Activated T-helper 17 cell treated with anti-CD3 and anti-CD28 coated beads, Interleukin-2, amount 50 U/mL, for 72 hours (primary cell): Measurements from ENCODE around the gene FNBP1. TPM values are rescaled to one million over a fixed set of nuclear protein-coding genes. Genes with fewer than 3 reads are reported as not detected.
"Not testable (repeated sequence)": the region's sequence is repeated elsewhere in the genome, so short reads cannot be mapped to it uniquely, and the experiment has no call there.

Experiments used
- ATAC-seq: fragments of 150-1000 bp; cut with Tn5 transposase; replicated peaks from 2 replicates; pipeline ENCODE4 v1.10.0; 2021; ENCODE audit warnings: mild to moderate bottlenecking, moderate library complexity
- H3K27ac Mint-ChIP-seq: one replicate; pipeline ENCODE4 v1.8.0; 2022; ENCODE audit warnings: mixed read lengths
- H3K27me3 Mint-ChIP-seq: one replicate; pipeline ENCODE4 v1.8.0; 2022; ENCODE audit warnings: mixed read lengths
- H3K36me3 Mint-ChIP-seq: one replicate; pipeline ENCODE4 v1.8.0; 2022; ENCODE audit warnings: low read depth, mild to moderate bottlenecking, mixed read lengths
- H3K4me1 Mint-ChIP-seq: one replicate; pipeline ENCODE4 v1.8.0; 2022; ENCODE audit warnings: mixed read lengths
- H3K4me3 Mint-ChIP-seq: one replicate; pipeline ENCODE4 v1.8.0; 2022; ENCODE audit warnings: mild to moderate bottlenecking, mixed read lengths
- H3K9me3 Mint-ChIP-seq: one replicate; pipeline ENCODE4 v1.8.0; 2022; ENCODE audit warnings: mixed read lengths
- total RNA-seq, 2 donors: library from RNA; stranded (reverse); gene quantifications; one replicate each; pipeline ENCODE4 v1.2.3, GENCODE V29; 2022

Gene FNBP1
- total RNA-seq, 2 donors from 2014 or later: 173 to 492 TPM

GRCh38 chr9:130036099-130036498 lies 6.9 kb downstream of the FNBP1 start:
- Mint-ChIP-seq H3K9me3 (no peaks in the 10 kb centered on the region), H3K36me3 (peaks cover 99% of the 10 kb centered on the region), H3K4me3 (peak overlapping the region; percentile 91), H3K27me3 (no peaks in the 10 kb centered on the region), H3K27ac (peak overlapping the region; percentile 99), H3K4me1 (peaks cover 43% of the 10 kb centered on the region)
- peak; percentile 40 for ATAC-seq

DNA sequence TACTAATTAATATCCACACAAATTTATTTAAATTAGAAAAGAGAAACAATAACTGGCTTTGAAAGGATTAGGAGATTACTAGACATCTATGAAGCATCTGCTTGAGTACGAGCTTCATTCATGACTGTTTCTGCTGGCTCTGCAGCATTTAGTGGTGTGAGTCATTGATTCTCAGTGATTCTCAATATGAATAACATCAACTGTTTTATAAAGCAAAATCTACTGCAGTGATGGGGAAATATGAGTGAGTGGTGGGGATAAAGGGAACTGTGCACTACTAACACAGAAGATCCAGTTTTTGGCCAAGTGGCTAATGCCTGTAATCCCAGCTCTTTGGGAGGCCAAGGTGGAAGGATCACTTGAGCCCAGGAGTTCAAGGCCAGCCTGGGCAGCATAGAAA lies 8.4 kb downstream of the FNBP1 start:
- Mint-ChIP-seq H3K36me3 (peaks cover 96% of the 10 kb centered on the region), H3K4me1 (peaks cover 54% of the 10 kb centered on the region), H3K27me3 (no peaks in the 10 kb centered on the region), H3K9me3 (peaks cover under 1% of the 10 kb centered on the region), H3K27ac (peak overlapping the region; percentile 99), H3K4me3 (peak overlapping the region; percentile 91)
- ATAC-seq: peak; percentile 53

DNA sequence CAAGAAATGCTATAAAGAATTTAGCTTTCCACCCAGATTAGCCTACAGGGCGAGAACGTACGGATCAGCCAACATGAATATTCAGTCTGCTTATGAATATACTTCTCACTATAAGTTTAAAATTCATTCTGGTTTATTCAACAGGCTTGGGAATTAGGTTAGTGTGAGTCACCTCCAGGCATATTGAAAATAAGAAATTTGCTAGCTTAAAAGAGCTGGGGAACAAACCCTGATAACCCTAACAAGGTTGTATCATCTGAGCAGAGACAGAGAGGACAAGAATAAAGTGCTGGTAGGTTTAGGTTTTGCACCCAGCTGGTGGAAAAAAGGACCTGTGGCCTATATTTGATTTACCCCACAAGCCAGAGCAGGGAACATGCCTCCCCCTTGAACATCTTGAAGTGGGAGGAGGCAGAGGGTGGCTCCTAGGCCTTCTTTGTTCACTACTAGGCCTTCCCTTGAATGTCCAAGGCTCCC lies 12.3 kb downstream of the FNBP1 start:
- peak overlapping the region; percentile 96 for H3K27ac Mint-ChIP-seq
- peaks cover 5% of the 10 kb centered on the region for H3K9me3 Mint-ChIP-seq
- peaks cover 69% of the 10 kb centered on the region for H3K4me1 Mint-ChIP-seq
- peaks cover 96% of the 10 kb centered on the region for H3K36me3 Mint-ChIP-seq
- peak overlapping the region; percentile 91 for H3K4me3 Mint-ChIP-seq
- peak; percentile 37 for ATAC-seq
- no peaks in the 10 kb centered on the region for H3K27me3 Mint-ChIP-seq

DNA sequence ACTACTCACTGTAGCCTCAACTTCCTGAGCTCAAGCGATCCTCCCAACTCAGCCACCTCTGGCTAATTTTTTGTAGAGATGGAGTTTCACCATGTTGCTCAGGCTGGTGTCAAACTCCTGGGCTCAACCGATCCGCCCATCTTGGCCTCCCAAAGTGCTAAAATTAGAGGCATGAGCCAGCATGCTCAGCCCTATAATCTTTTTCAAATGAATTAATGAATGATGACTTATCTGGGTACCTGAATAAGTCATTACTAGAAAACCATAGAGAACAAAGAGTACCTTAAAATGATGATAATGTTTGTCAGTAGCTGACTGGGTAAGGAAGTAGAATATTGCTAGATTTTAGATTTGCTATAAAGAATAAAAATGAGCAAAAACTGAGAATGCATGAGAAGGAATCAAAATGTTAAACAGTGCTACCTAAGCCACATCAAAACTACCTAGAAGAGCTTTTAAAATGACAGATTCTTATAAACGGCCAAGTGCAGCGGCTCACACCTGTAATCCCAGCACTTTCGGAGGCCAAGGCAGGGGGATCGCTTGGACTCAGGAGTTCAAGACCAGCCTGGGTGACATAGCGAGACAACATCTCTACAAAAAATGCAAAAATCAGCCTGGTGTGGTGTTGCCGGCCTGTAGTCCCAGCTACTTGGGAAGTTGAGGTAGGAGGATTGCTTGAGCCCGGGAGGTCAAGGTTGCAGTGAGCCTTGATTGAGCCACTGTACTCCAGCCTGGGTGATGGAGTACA lies 13.6 kb downstream of the FNBP1 start:
- Mint-ChIP-seq H3K36me3 (peaks cover 96% of the 10 kb centered on the region), H3K27me3 (no peaks in the 10 kb centered on the region), H3K4me3 (peak overlapping the region; percentile 91), H3K27ac (peak overlapping the region; percentile 96), H3K4me1 (peaks cover 66% of the 10 kb centered on the region), H3K9me3 (peaks cover 5% of the 10 kb centered on the region)
- ATAC-seq: peak; percentile 62

- Mint-ChIP-seq H3K27ac (peak overlapping the region; percentile 96), H3K4me3 (peak overlapping the region; percentile 91), H3K27me3 (no peaks in the 10 kb centered on the region), H3K9me3 (peaks cover 5% of the 10 kb centered on the region), H3K36me3 (peaks cover 97% of the 10 kb centered on the region), H3K4me1 (peaks cover 72% of the 10 kb centered on the region)
- ATAC-seq: no peak
These were observed 14.3 kb downstream of the FNBP1 start for GRCh38 chr9:130028493-130029222.

DNA sequence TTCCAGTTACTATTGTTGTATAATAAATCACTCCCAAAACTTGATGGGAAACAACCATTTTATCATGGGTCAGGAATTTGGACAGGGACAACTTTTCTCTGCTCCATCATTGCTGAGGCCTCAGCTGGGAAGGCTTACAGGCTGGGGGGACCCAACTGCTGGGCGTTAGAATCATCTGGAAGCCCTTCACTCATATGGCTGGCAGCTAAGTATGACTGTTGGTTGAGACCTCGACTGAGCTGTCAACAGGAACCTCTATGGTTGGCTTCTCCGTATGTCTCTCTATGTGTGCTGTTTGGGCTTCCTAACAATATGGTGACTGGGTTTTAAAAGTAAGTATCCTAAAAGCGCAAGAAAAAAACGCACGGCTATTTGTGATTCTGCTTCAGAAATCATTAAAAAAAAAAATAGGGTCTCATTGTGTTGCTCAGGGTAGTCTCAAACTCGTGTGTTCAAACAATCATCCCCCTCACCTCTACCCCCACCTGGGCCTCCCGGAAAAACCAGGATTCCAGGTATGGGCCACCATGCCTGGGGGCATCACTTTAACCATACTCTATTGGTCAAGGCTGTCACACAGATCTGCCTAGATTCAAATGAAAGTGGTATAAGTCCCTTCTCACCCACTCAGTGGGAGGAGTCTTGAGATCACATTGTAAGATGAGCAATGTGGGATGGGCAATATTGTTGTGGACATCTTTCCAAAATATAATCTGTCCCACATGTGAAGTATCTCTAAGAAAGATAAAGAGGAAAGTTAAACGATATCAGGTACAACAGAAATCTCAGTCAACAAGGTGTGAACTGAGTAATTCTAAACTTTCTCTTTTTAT lies 15.2 kb downstream of the FNBP1 start:
- peaks cover 76% of the 10 kb centered on the region for H3K4me1 Mint-ChIP-seq
- peak overlapping the region; percentile 91 for H3K4me3 Mint-ChIP-seq
- H3K36me3 Mint-ChIP-seq: peaks cover 97% of the 10 kb centered on the region
- ATAC-seq: no peak
- H3K27ac Mint-ChIP-seq: peak overlapping the region; percentile 96
- H3K9me3 Mint-ChIP-seq: peaks cover 5% of the 10 kb centered on the region
- H3K27me3 Mint-ChIP-seq: no peaks in the 10 kb centered on the region

GRCh38 chr9:130026583-130027340 lies 16.2 kb downstream of the FNBP1 start:
- Mint-ChIP-seq H3K27ac (peak overlapping the region; percentile 96), H3K4me1 (peaks cover 71% of the 10 kb centered on the region), H3K36me3 (peaks cover 97% of the 10 kb centered on the region), H3K27me3 (no peaks in the 10 kb centered on the region), H3K4me3 (peak overlapping the region; percentile 91), H3K9me3 (peaks cover 5% of the 10 kb centered on the region)
- ATAC-seq: peak; percentile 13

DNA sequence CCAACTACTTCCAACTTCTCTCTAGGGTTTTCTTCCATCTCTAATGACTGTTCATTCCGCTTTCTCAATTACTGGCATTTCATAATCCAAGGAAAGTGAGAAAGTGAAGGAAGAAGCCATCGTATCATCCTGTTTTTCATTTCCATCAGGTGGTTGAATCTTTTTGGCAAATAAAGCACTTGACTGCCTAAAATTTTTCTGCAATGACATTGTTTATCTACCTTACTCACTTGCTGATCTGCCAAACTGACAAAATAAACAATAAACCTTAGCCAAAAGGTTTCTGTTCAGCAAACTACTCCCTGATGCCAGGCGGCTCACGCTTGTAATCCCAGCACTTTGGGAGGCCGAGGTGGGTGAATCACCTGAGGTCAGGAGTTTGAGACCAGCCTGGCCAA lies 18.4 kb downstream of the FNBP1 start:
- H3K27me3 Mint-ChIP-seq: no peaks in the 10 kb centered on the region
- H3K27ac Mint-ChIP-seq: peak overlapping the region; percentile 96
- H3K36me3 Mint-ChIP-seq: peaks cover 100% of the 10 kb centered on the region
- peaks cover 5% of the 10 kb centered on the region for H3K9me3 Mint-ChIP-seq
- no peak for ATAC-seq
- H3K4me1 Mint-ChIP-seq: peaks cover 68% of the 10 kb centered on the region
- peak overlapping the region; percentile 91 for H3K4me3 Mint-ChIP-seq

DNA sequence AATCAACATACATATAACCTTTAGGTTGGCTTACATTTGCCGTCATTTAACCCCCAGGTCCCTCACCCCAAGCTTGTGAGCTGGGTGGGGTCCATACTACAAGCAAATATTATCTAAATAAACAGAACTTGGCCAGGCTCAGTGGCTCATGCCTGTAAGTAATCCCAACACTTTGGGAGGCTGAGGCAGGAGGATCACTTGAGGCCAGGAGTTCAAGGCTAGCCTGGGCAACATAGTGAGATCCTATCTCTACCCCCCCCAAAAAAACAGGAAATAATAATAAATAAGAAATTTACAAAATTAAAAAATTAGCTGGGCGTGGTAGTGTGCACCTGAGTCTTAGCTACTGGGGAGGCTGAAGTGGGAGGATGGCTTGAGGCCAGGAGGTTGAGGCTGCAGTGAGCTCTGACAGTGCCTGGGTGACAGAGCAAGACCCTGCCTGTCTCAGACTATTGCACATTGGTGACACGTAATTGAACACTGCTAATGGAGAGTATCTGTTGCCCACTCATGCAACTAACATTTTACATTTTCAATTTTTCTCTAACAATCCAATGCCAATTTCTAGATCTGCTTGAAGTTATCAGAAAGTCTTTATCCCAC lies 18.9 kb downstream of the FNBP1 start:
- H3K27ac Mint-ChIP-seq: peak overlapping the region; percentile 96
- no peaks in the 10 kb centered on the region for H3K27me3 Mint-ChIP-seq
- ATAC-seq: no peak
- peaks cover 66% of the 10 kb centered on the region for H3K4me1 Mint-ChIP-seq
- H3K4me3 Mint-ChIP-seq: peak overlapping the region; percentile 91
- H3K36me3 Mint-ChIP-seq: peaks cover 100% of the 10 kb centered on the region
- no peaks in the 10 kb centered on the region for H3K9me3 Mint-ChIP-seq

GRCh38 chr9:130023144-130023787 lies 19.7 kb downstream of the FNBP1 start:
- ATAC-seq: peak; percentile 60
- H3K9me3 Mint-ChIP-seq: no peaks in the 10 kb centered on the region
- peak overlapping the region; percentile 91 for H3K4me3 Mint-ChIP-seq
- H3K4me1 Mint-ChIP-seq: peaks cover 59% of the 10 kb centered on the region
- no peaks in the 10 kb centered on the region for H3K27me3 Mint-ChIP-seq
- H3K27ac Mint-ChIP-seq: peak overlapping the region; percentile 96
- peaks cover 100% of the 10 kb centered on the region for H3K36me3 Mint-ChIP-seq

DNA sequence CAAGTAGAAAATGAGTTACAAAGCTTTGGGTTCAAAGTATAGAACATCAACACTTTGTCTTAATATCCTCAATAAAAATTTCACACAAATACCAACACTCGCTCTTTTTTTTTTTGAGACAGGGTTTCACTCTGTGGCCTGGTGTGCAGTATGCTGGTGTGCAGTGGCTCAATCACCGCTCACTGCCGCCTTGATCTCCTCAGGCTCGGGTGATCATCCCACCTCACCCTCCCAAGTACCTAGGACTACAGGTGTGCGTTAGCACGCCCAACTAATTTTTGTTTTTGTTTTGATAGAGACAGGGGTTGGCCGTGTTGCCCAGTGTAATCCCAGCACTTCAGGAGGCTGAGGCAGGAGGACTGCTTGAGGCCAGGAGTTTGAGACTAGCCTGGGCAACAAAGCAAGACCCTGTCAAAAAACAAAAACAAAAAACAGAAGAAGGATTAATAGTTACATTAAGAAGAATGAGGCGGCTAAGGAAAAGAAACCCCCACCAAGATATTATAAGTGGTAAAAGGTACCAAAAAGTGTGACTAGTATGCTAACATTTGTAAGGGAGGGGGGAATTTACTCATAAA lies 20.3 kb downstream of the FNBP1 start:
- Mint-ChIP-seq H3K9me3 (no peaks in the 10 kb centered on the region), H3K4me1 (peaks cover 53% of the 10 kb centered on the region), H3K36me3 (peaks cover 100% of the 10 kb centered on the region), H3K27me3 (no peaks in the 10 kb centered on the region), H3K27ac (peak overlapping the region; percentile 96), H3K4me3 (peak overlapping the region; percentile 91)
- no peak for ATAC-seq

GRCh38 chr9:130021842-130022241 lies 21.1 kb downstream of the FNBP1 start:
- Mint-ChIP-seq H3K36me3 (peaks cover 100% of the 10 kb centered on the region), H3K4me1 (peaks cover 58% of the 10 kb centered on the region), H3K4me3 (peak overlapping the region; percentile 91), H3K27ac (peak overlapping the region; percentile 96)
- not testable (repeated sequence) for H3K27me3 Mint-ChIP-seq, H3K9me3 Mint-ChIP-seq, ATAC-seq

DNA sequence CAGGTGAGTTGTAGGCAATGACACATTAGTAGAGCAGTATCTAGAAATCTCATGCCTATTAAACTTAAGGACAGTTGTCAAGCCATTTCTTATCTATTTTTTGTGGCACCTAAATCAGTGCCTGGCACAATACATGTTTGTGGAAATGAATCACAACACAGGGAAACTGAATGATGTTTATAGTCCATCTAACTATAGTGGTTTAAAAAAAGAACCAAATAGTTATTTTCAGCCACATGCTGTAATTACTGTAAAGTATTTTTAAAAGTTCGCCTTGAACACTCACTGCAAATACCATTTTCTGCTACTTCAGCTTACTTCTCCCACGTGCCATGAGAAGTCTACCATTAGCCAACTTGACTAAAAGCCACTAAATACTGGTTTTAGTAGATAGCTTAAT lies 21.9 kb downstream of the FNBP1 start:
- H3K9me3 Mint-ChIP-seq: no peaks in the 10 kb centered on the region
- H3K4me1 Mint-ChIP-seq: peaks cover 62% of the 10 kb centered on the region
- peak overlapping the region; percentile 96 for H3K27ac Mint-ChIP-seq
- peaks cover 100% of the 10 kb centered on the region for H3K36me3 Mint-ChIP-seq
- no peaks in the 10 kb centered on the region for H3K27me3 Mint-ChIP-seq
- peak overlapping the region; percentile 91 for H3K4me3 Mint-ChIP-seq
- ATAC-seq: no peak
